AG10803 (cell line): ENCODE measurements around the gene ARHGAP21.

Source experiments
- DNase-seq: peaks from one replicate; pipeline ENCODE4 v3.0.0; 2010; ENCODE audit warnings: low read depth
- H3K4me3 ChIP-seq: 2 replicates; pipeline ENCODE4 v1.5.1; 2011; ENCODE audit warnings: mild to moderate bottlenecking, low read length, control low read depth
- TF ChIP-seq, protein P1 (sequence below): conservative IDR thresholded peaks from 2 replicates; pipeline ENCODE4 v1.5.1; 2011; ENCODE audit warnings: mild to moderate bottlenecking, low read length, control low read depth, inconsistent platforms

The ARHGAP21 gene

DNA sequence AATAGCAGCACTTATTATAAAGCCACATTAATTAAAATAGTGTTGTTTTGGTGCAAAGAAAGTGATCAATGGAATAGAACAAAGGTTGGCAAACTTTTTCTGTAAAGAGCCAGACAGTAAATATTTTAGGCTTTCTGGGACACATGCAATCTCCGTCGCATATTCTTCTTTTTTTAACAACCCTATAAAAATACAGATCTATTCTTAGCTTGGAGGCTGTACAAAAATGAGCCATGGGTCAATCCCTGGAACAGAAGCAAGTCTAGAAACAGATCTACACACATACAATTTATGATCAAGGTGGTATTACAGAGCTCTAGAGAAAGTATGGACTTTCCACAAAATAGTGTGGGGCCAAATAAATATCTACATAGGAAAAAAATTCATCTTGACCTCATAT is 71.8 kb downstream of the ARHGAP21 start:
- TF ChIP-seq, protein P1, sequence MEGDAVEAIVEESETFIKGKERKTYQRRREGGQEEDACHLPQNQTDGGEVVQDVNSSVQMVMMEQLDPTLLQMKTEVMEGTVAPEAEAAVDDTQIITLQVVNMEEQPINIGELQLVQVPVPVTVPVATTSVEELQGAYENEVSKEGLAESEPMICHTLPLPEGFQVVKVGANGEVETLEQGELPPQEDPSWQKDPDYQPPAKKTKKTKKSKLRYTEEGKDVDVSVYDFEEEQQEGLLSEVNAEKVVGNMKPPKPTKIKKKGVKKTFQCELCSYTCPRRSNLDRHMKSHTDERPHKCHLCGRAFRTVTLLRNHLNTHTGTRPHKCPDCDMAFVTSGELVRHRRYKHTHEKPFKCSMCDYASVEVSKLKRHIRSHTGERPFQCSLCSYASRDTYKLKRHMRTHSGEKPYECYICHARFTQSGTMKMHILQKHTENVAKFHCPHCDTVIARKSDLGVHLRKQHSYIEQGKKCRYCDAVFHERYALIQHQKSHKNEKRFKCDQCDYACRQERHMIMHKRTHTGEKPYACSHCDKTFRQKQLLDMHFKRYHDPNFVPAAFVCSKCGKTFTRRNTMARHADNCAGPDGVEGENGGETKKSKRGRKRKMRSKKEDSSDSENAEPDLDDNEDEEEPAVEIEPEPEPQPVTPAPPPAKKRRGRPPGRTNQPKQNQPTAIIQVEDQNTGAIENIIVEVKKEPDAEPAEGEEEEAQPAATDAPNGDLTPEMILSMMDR, result no peak
- no peak overlapping the region for H3K4me3 ChIP-seq
- DNase-seq, result no peak

DNA sequence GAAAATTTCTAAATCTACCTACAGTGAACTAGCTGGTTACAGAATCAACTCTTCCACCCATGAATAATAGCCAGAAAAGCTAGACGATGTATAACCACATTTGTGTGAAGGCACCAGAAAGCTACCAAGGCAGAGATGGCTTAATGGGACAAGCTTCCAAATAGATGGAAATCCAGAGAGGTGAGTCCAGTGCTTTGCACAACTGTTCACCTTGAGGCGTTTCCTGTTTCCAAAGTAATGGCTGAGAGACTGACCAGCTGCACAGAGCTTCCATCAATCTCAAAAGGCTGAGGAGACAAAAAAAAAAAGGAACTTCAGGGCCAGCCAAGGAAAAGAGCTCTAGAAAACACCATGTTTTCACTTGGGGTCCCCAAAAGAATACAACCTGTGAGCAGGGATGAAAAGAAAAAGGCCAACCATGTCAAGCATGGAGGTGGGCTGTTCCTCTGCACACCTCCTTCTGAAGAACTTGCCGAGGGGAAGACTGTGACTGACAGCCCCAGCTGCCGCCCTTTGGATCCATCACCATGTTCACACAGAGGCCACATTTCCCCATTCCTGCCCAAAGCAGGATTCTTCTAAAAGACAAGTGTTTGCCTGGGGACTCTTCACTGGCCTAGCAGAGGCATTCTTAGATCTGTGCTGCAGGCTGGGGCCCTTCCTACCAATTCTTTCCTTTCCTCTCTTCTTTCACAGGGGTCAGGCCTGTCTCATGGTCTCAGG is 72.9 kb downstream of the ARHGAP21 start:
- no peak for DNase-seq
- no peak overlapping the region for H3K4me3 ChIP-seq
- TF ChIP-seq, protein P1, result no peak

DNA sequence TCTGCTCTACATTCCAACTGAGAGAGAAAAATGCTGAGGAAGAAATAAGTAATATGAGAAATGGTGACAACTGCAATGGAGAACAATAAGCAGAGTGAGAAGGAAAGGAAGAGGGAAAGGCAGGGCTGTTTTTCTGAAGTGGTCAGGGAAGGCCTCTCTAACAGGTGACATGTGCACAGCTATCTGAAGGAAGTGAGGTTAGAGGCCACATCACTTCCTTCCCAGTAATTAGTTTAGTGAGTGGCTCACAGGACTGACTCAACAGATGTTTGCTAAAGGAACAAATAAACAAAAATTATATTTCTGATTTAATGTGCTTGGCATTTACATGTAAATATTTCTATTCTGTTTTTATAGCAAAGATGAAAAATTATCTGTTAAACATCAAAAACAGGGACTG is 77.9 kb downstream of the ARHGAP21 start:
- DNase-seq, result no peak
- TF ChIP-seq, protein P1, result no peak
- no peak overlapping the region for H3K4me3 ChIP-seq

DNA sequence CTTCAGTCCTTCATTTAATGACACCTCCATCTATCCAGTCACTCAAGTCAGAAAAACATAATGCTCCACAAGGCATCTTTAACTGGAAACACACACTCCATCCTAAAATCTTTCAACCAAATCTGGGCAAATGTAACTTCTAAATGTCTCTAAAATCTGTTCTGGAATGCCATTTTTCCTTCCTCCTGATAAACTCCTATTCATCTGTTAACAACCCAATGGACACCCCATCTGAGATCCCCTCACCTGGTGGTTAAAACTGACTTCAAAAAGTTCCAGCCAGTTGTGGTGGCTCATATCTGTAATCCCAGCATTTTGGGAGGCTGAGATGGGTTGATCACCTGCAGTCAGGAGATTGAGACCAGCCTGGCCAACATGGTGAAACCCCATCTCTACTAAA is 78.7 kb downstream of the ARHGAP21 start:
- no peak overlapping the region for H3K4me3 ChIP-seq
- TF ChIP-seq, protein P1, result no peak
- DNase-seq, result no peak

DNA sequence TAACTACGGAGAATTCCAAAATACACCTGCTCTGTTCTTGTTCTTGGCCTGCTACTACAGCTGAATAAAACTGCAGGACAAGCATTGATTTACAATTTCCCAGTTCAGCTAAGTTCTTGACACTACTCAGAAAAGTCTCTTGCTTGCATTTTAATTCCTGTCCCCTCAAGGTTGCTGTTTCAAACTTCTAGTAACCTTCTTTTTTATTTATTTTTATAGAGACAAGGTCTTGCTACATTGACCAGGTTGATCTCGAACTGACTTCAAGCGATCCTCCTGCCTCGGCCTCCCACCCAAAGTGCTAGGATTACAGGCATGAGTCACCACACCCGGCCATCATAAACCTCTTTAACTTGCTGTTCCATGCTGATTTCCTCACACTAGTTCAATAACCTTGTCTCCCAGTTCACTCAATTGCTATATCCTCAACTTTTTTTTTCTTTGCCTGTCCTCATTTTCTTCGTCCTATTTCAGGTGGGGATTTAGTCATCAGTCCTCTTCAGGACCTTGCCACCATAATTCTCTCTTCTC is 79.9 kb downstream of the ARHGAP21 start:
- no peak overlapping the region for H3K4me3 ChIP-seq
- TF ChIP-seq, protein P1, result no peak
- no peak for DNase-seq

DNA sequence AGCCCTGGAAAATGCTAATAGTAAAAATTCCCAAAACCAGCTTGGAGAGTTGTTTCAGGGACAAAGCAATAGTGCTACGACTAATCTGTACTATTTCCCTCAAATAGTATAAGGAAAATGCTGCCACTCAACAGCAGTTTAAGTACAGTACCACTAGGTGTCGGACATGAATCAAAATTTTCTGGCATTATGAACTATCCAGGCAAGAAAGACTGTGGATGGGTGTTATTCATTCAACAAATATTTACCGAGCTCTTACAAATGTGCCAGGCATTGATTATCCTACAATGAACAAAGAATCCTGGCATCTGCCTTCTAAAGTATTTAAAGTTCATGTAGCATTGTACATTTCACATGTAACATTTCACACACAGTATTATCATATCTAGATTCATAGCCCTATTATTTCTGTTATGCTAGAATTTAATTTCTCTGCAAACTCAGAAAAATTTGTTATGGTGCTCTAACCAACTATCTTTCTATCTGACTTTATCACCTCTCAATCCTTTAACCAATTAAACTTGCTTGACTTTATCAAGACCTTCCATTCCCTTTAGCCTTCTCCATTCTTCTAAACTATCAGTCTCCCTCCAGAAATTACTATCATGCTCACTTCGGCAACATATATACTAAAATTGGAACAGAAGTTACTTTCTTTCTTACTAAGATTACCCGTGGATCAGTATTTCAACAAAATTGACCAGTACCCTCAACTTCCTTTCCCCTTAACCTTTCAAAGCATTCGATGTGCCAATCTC is 80.6 kb downstream of the ARHGAP21 start:
- TF ChIP-seq, protein P1, result peak; percentile 84
- no peak overlapping the region for H3K4me3 ChIP-seq
- peak; percentile 90 for DNase-seq
